ENCODE results near the gene FBXW5. TPM values are rescaled to one million over a fixed set of nuclear protein-coding genes. Genes with fewer than 3 reads are reported as not detected.

The FBXW5 gene
- total RNA-seq, 2 donors from 2014 or later: 84.3 to 88.4 TPM

DNA sequence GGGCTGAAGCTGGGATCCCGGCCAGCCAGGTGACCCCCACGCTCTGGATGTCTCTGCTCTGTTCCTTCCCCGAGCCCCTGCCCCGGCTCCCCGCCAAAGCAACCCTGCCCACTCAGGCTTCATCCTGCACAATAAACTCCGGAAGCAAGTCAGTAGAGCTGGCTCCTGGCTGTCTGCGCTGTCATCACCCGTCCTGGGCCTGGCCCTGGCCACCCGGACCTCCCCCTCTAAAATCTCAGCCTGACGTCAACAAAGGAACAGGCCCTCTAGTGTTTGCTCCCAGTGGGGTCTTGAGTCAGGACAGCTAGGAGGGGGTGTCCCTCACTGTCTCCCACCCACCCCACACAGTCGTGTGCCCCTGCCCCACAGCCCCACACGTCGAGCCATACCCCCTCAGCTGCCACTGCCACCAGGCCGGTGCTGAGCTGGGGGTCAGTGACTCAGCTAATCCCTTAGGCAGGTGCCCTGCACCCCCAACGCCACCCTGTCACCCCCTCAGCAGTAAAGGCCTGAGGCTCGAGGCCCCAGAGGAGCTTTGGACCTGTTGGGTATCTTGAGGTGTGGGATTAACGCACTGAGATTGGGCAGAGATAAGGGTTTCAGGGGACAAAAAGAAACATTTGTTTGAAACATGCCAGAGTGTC, 37.2 kb upstream of the FBXW5 start:
- no peaks in the 10 kb centered on the region for H3K9me3 ChIP-seq (ENCODE audit: control insufficient read depth, low read length, poor library complexity, severe bottlenecking)
- H3K27me3 Mint-ChIP-seq: peaks cover 10% of the 10 kb centered on the region
- no peak overlapping the region for H3K4me3 Mint-ChIP-seq
- no peak for ATAC-seq
- no peak for DNase-seq
- peaks cover 5% of the 10 kb centered on the region for H3K36me3 Mint-ChIP-seq (ENCODE audit: low read depth)
- H3K27ac Mint-ChIP-seq: no peak overlapping the region
- H3K4me1 Mint-ChIP-seq: peaks cover 10% of the 10 kb centered on the region

DNA sequence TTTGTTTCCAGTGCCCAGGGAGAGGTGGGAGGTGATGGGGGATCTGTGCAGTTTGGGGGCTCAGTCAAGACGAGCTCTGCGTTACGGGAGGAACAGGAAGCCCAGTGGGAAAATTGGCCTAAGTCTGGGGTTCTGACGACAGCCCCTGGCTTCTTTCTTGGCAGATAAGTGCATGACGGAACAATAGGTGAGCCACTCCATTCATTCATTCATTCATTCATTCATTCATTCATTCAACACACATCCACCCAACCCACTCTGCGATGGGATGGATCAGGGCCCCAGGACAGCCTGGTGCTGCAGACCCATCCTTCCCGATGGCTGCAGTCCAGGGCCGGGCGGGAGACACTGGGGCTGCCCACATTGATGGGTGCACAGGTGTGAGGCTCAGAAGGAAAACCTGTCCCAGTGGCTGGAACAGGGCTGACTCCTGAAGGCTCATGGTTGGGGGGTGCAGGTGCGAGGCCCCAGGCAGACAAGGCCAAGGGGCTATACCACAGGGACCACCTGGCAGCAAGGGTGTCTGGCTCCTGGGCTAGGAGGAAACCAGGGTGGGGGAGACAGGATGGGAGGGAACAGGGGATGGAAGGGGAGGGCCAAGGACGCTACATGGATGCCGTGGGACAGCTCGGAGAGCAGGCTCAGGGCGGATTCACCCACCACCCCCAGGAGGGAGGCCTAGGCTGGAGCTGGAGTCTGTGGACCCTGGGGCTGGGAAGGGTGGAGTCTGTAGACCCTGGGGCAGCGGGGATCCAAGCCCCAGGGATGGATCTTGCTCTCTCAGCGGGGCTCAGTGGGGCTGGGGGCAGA, 36.3 kb upstream of the FBXW5 start:
- H3K36me3 Mint-ChIP-seq (ENCODE audit: low read depth): peaks cover 5% of the 10 kb centered on the region
- DNase-seq (no peak), ATAC-seq (no peak)
- H3K4me3 Mint-ChIP-seq: no peak overlapping the region
- peaks cover 10% of the 10 kb centered on the region for H3K27me3 Mint-ChIP-seq
- no peak overlapping the region for H3K27ac Mint-ChIP-seq
- peaks cover 16% of the 10 kb centered on the region for H3K4me1 Mint-ChIP-seq
- no peaks in the 10 kb centered on the region for H3K9me3 ChIP-seq (ENCODE audit: control insufficient read depth, low read length, poor library complexity, severe bottlenecking)

DNA sequence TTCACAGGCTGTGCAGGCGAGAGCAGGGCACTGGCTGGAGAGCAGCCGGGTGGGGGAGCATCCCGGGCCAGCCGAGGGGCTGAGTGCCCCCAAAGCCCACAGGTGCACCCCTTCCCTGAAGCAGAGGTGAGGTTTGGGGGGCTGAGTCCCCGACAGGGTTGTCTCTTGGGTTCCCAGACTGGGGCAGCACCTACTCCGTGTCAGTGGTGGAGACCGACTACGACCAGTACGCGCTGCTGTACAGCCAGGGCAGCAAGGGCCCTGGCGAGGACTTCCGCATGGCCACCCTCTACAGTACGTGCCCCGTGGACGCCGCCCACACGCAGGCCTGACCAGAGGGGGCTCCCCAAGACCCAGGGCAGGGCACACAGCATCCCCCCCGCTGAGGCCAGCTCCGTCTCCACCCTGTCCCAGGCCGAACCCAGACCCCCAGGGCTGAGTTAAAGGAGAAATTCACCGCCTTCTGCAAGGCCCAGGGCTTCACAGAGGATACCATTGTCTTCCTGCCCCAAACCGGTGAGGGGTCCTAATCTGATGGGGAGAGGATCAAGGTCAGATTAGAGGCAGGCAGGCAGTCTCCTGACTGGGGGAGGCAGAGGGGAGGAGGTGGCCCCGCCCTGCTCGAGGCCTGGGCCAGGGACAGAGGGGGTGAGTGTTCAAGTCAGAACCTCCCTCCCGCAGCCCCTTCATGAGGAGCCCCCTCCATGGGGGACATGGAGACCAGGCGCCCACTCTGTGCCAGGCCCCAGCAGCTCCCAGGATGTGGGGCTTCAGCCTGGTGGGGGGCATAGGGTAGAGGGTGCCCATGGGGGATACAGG, 35.4 kb upstream of the FBXW5 start:
- Mint-ChIP-seq H3K4me1 (peaks cover 21% of the 10 kb centered on the region), H3K36me3 (ENCODE audit: low read depth) (peaks cover 5% of the 10 kb centered on the region), H3K27me3 (peaks cover 10% of the 10 kb centered on the region), H3K4me3 (no peak overlapping the region), H3K27ac (no peak overlapping the region)
- ATAC-seq: no peak
- no peaks in the 10 kb centered on the region for H3K9me3 ChIP-seq (ENCODE audit: control insufficient read depth, low read length, poor library complexity, severe bottlenecking)
- DNase-seq: no peak

DNA sequence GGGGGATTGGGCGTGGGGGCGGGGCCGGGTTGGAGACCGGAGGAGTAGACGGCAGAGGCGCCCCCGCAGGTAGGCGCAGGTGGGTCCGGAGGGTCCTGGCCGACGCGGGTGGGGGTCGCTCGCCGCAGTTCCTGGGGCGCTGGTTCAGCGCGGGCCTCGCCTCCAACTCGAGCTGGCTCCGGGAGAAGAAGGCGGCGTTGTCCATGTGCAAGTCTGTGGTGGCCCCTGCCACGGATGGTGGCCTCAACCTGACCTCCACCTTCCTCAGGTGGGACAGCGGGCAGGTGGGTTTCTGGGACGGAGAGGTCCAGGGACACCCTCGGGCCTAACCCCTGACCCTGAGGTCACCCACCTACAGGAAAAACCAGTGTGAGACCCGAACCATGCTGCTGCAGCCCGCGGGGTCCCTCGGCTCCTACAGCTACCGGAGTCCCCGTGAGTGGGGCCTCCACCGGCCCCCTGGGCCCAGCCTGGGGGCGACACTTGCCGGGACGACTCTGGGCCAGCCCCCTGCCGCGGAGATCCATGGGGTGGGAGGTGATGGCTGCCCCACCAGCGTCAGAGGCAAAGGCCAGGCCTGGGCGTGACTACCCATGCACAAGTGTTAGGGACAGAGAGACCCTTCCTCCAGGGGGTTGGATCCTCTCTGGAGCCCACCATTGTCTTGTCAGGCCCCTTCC, 34.5 kb upstream of the FBXW5 start:
- Mint-ChIP-seq H3K36me3 (ENCODE audit: low read depth) (peaks cover 3% of the 10 kb centered on the region), H3K27me3 (peaks cover 7% of the 10 kb centered on the region), H3K27ac (no peak overlapping the region), H3K4me1 (peaks cover 27% of the 10 kb centered on the region), H3K4me3 (no peak overlapping the region)
- DNase-seq (no peak), ATAC-seq (no peak)
- H3K9me3 ChIP-seq (ENCODE audit: control insufficient read depth, low read length, poor library complexity, severe bottlenecking): no peaks in the 10 kb centered on the region

DNA sequence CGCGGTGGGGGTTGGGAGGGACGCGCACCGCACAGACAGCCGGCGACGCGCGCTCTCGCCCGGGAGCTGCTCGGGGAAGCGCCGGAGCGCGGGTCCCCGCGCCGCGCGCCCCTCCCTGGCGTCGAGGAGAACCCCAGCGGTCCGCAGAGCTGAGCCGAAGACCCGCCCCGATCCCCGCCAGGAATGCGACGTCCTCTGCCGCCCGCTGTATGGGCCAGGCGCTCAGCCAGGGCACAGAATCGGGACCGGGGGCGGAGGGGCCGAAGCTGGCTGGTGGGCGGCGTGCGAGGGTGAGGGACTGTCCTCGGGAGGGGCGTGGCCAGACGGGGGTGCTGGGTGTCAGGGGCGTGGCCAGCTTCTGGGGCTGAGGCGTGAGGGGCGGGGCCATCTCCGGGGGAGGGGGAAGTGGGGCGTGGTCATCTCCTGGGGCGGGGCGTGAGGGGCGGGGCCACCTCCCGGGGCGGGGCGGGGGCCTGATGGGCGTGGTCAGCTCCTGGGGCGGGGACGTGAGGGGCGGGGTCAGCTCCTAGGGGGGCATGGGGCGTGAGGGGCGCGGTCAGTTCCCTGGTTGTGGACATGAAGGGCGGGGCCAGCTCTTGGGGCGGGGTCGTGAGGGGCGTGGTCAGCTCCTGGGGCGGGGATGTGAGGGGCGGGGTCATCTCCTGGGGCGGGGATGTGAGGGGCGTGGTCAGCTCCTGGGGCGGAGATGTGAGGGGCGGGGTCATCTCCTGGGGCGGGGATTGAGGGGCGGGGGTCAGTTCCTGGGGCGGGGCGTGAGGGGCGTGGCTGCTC, 33.7 kb upstream of the FBXW5 start:
- Mint-ChIP-seq H3K4me1 (peaks cover 24% of the 10 kb centered on the region), H3K4me3 (peak overlapping the region; percentile 86), H3K27me3 (no peaks in the 10 kb centered on the region), H3K36me3 (ENCODE audit: low read depth) (no peaks in the 10 kb centered on the region), H3K27ac (no peak overlapping the region)
- DNase-seq: peak; percentile 66 to 82 (median 76)
- H3K9me3 ChIP-seq (ENCODE audit: control insufficient read depth, low read length, poor library complexity, severe bottlenecking): no peaks in the 10 kb centered on the region
- peak; percentile 74 for ATAC-seq

DNA sequence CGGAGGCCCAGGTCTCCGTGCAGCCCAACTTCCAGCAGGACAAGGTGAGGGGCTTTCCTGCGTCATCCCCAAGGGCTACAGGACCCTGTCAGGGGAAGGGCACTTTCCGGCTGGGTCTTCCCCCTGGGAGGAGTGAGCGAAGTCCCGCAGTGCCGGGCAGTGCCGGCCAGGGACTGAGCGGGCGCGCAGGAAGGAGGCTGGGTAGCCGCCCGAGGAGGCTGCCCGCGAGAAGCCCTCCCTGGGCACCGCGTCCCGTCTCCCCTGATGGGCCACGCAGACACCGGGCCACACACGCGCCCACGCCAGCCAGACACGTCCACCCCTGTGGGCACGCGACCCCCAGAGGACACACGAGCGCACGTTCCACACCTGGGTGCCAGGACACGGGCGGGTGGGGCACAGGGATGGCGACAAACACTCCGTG, 33.1 kb upstream of the FBXW5 start:
- Mint-ChIP-seq H3K27ac (no peak overlapping the region), H3K27me3 (no peaks in the 10 kb centered on the region), H3K4me1 (peaks cover 24% of the 10 kb centered on the region), H3K36me3 (ENCODE audit: low read depth) (no peaks in the 10 kb centered on the region), H3K4me3 (peak overlapping the region; percentile 86)
- DNase-seq: no peak
- H3K9me3 ChIP-seq (ENCODE audit: control insufficient read depth, low read length, poor library complexity, severe bottlenecking): no peaks in the 10 kb centered on the region
- ATAC-seq: no peak

DNA sequence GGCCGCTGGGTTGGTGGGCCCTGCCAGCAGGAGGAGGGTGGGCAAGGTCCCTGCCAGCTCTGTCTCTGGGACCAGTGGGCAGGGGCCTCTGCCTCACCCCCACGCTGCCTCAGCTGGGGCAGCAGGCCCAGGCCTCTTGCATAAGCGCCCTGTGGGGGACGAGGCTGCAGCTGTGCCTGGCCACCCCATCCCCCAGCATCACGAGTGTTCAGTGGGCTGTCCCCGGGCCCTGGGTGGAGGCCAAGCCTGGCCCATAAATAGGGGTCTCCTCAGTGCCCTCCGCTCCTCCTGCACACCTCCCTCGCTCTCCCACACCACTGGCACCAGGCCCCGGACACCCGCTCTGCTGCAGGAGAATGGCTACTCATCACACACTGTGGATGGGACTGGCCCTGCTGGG, 32.7 kb upstream of the FBXW5 start, which contains the start of gene PTGDS:
Gene PTGDS (plus strand): TSS at position 282 of the 400 bp plus-strand sequence. CDS start 75 bp downstream, at position 357.
- no peak for DNase-seq
- Mint-ChIP-seq H3K4me1 (peaks cover 24% of the 10 kb centered on the region), H3K27ac (peak within 1 kb of the TSS; percentile 74), H3K36me3 (ENCODE audit: low read depth) (no peaks in the 10 kb centered on the region), H3K27me3 (no peaks in the 10 kb centered on the region), H3K4me3 (peak within 1 kb of the TSS; percentile 86)
- ATAC-seq: no peak
- no peaks in the 10 kb centered on the region for H3K9me3 ChIP-seq (ENCODE audit: control insufficient read depth, low read length, poor library complexity, severe bottlenecking)

DNA sequence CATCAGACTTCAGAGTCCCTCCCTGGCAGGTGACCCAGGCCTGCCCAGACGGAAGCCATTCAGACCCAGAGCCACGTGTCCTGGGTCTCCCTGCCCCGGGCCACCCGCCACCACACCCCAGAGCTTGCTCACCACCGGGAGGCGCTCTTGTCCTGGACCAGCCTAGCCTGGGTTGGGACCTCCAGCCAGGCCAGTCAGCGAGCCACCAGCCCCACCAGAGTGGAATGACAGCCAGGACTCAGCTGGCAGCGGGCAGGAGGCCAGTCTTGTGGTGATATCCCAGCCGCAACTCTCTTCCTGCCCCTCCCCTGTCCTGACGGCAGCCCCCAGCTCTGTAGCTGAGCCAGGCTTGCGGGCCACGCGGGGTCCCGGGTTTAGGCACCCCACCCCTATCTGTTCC, 31.1 kb upstream of the FBXW5 start:
- ATAC-seq (no peak), DNase-seq (peak in 1 of 3 donors; percentile 39)
- H3K4me1 Mint-ChIP-seq: peaks cover 22% of the 10 kb centered on the region
- peak overlapping the region; percentile 74 for H3K27ac Mint-ChIP-seq
- H3K27me3 Mint-ChIP-seq: no peaks in the 10 kb centered on the region
- no peaks in the 10 kb centered on the region for H3K36me3 Mint-ChIP-seq (ENCODE audit: low read depth)
- H3K4me3 Mint-ChIP-seq: peak overlapping the region; percentile 86
- H3K9me3 ChIP-seq (ENCODE audit: control insufficient read depth, low read length, poor library complexity, severe bottlenecking): no peaks in the 10 kb centered on the region

DNA sequence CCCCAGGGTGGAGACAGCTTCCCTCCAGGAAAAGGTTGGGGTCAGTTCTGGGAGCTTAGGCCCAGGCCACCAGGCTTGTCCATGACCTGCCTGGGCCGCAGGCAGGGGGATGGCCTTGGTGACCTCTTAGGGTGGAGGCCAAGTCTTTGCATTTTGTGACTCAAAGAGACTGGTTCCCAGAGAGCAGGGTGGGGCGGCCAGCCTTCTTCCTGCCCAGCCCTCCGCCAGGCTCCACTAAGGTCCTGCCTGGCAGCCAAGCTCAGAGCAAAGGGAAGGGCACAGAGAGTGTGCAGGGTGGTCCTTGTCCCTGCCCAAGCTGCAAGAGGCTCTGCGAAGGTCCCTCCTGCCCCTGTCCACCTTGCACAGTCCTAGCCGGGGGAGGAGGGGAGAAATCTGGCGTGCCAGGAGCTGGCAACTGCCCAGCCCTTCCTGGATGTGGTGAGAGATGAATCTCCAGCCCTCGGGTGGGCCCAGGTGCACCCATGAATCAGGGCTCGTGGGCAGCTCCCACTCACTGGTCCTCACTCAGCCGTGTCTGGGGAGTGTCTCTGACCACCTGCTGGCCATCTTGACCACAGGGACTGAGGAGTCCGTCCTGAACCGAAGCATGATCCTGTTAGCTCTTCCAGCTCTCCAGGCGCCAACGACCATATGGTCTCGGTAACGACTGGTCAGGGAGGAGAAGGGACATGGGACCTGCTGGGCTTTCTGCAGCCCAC, 30.4 kb upstream of the FBXW5 start:
- ATAC-seq (no peak), DNase-seq (no peak)
- H3K4me1 Mint-ChIP-seq: peaks cover 20% of the 10 kb centered on the region
- H3K27me3 Mint-ChIP-seq: no peaks in the 10 kb centered on the region
- H3K36me3 Mint-ChIP-seq (ENCODE audit: low read depth): no peaks in the 10 kb centered on the region
- H3K9me3 ChIP-seq (ENCODE audit: control insufficient read depth, low read length, poor library complexity, severe bottlenecking): no peaks in the 10 kb centered on the region
- peak overlapping the region; percentile 86 for H3K4me3 Mint-ChIP-seq
- H3K27ac Mint-ChIP-seq: peak overlapping the region; percentile 74

DNA sequence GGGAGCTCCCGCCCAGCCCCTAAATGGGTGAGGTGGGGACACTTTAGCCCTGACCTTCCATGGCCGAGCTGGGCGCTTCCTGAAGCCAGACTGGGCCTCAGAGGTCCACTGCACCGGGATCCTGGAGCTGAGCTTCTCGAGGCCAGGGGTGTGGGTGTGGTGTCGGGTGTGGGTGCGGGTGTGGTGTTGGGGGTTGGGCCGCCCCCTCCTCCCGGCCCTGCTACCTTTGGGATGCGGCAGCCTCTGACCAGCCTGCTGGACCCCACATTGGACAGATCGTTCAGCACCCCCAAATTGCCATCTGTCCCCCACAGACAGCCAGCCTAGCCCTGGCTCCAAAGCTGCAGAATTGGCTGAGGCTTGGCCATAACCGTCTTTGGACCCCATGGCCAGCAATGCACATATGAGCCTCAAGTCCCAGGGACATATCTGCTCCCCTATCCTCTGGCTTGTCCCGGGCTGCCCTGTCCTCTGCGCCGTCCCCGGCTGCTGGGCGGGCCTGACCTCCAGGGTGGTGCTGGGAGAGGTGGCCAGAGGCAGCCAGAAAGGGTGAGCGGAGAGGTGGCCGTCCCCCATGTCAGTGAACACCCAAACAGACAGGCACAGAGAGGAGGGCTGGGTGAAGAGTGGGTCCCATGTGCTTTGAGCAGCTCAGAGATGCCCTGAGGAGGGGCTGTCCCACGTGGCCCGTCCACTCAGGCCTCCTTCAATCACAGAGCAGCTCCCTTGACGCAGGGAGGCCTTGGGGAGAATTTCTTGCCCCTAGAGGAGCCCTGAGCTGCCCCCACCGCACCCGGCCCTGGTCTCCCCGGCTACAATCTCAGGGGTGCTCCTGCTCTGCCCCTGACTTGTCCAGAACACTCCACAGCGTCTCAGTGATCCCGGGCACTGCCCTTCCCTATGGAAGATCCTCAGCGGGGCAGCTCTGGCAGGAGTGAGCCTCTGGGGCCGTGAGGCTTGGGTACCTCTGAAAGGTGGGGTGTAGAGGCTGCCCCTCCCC, 29.4 kb upstream of the FBXW5 start:
- Mint-ChIP-seq H3K36me3 (ENCODE audit: low read depth) (no peaks in the 10 kb centered on the region), H3K27ac (peak overlapping the region; percentile 74), H3K4me1 (peaks cover 20% of the 10 kb centered on the region), H3K4me3 (peak overlapping the region; percentile 86), H3K27me3 (no peaks in the 10 kb centered on the region)
- no peaks in the 10 kb centered on the region for H3K9me3 ChIP-seq (ENCODE audit: control insufficient read depth, low read length, poor library complexity, severe bottlenecking)
- DNase-seq (no peak), ATAC-seq (no peak)

DNA sequence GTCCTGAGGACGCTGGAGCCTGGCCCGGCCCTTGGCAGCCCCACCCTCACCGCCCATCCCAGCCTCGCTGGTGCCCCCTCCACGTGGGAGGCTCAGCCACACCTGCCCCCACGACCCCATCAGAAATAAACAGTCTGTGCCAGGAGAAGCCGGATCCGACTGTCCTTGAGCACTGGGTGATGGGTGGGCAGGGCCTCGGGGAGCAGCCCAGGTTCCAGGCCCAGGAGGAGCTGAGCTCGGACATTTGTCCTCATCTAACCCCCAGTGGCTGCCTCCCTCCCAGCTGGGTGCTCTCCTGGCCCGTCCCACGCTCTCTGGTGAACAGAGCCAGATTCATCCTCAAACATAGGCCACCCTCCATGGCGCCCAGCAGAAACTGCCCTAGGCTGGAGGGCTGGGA, 28.2 kb upstream of the FBXW5 start:
- H3K36me3 Mint-ChIP-seq (ENCODE audit: low read depth): no peaks in the 10 kb centered on the region
- H3K4me1 Mint-ChIP-seq: peaks cover 20% of the 10 kb centered on the region
- ATAC-seq (no peak), DNase-seq (no peak)
- no peaks in the 10 kb centered on the region for H3K27me3 Mint-ChIP-seq
- H3K9me3 ChIP-seq (ENCODE audit: control insufficient read depth, low read length, poor library complexity, severe bottlenecking): no peaks in the 10 kb centered on the region
- no peak overlapping the region for H3K27ac Mint-ChIP-seq
- no peak overlapping the region for H3K4me3 Mint-ChIP-seq

All from T-helper 17 cell (primary cell).